Measurements from ENCODE around the gene TSNAX. TPM values are rescaled to one million over a fixed set of nuclear protein-coding genes. Genes with fewer than 3 reads are reported as not detected.
A peak's percentile ranks its signal among the peaks of the same experiment; 100 is the strongest.

TSNAX gene
- total RNA-seq, 1 donor from 2014 or later, result 27.9 TPM

- DNase-seq (ENCODE audit: low spot score), result peak; percentile 48
Measured at GRCh38 chr1:231601824-231602672, 73.6 kb downstream of the TSNAX start.

- no peak for DNase-seq (ENCODE audit: low spot score)
Measured at GRCh38 chr1:231602673-231602984, 74.2 kb downstream of the TSNAX start.

- peak; percentile 69 for DNase-seq (ENCODE audit: low spot score)
Measured at GRCh38 chr1:231603598-231604275, 75.3 kb downstream of the TSNAX start.

- no peak for DNase-seq (ENCODE audit: low spot score)
Measured at GRCh38 chr1:231604276-231604621, 75.8 kb downstream of the TSNAX start.

GRCh38 chr1:231605149-231606100 is 77.0 kb downstream of the TSNAX start:
- DNase-seq (ENCODE audit: low spot score), result no peak

GRCh38 chr1:231606712-231607111 is 78.2 kb downstream of the TSNAX start:
- no peak for DNase-seq (ENCODE audit: low spot score)

- DNase-seq (ENCODE audit: low spot score), result no peak
Measured at GRCh38 chr1:231610388-231610787, 81.9 kb downstream of the TSNAX start.

GRCh38 chr1:231611111-231611510 is 82.6 kb downstream of the TSNAX start:
- no peak for DNase-seq (ENCODE audit: low spot score)

- no peak for DNase-seq (ENCODE audit: low spot score)
Measured at GRCh38 chr1:231611851-231612250, 83.4 kb downstream of the TSNAX start.

- no peak for DNase-seq (ENCODE audit: low spot score)
Measured at GRCh38 chr1:231612393-231613089, 84.1 kb downstream of the TSNAX start.

- DNase-seq (ENCODE audit: low spot score), result no peak
Measured at GRCh38 chr1:231613419-231614349, 85.2 kb downstream of the TSNAX start.

Other genes with a start within 250 kb of the TSNAX start
- gene EXOC8, start 190.8 kb upstream of the TSNAX start, total RNA-seq (ENCODE audit: insufficient read depth, low replicate concordance), result 13.7 TPM
- gene SPRTN, start 190.4 kb upstream of the TSNAX start, total RNA-seq (ENCODE audit: insufficient read depth, low replicate concordance), result 8.9 TPM
- gene EGLN1, start 106.4 kb upstream of the TSNAX start, total RNA-seq (ENCODE audit: insufficient read depth, low replicate concordance), result 83.8 TPM
- 17.3 TPM for gene DISC1, start 98.1 kb downstream of the TSNAX start, total RNA-seq (ENCODE audit: insufficient read depth, low replicate concordance)

All from umbilical cord (tissue), 2 donors.